Inferior parietal cortex (tissue), 1 donor: ENCODE results near the gene ROR1.
"Not testable (repeated sequence)": the region's sequence is repeated elsewhere in the genome, so short reads cannot be mapped to it uniquely, and the experiment has no call there.

ENCODE experiments used
- DNase-seq: peaks from one replicate; pipeline ENCODE4 v3.0.0-alpha.2; 2016; ENCODE audit errors: extremely low spot score

Gene ROR1

GRCh38 chr1:64098436-64098835 lies 324.6 kb downstream of the ROR1 start:
- DNase-seq = no peak

GRCh38 chr1:64098846-64099582 lies 325.2 kb downstream of the ROR1 start:
- no peak for DNase-seq

- no peak for DNase-seq
Observed at GRCh38 chr1:64100791-64101190, 327.0 kb downstream of the ROR1 start.

GRCh38 chr1:64104585-64104984 lies 330.8 kb downstream of the ROR1 start:
- DNase-seq = not testable (repeated sequence)

- no peak for DNase-seq
Observed at GRCh38 chr1:64107118-64107519, 333.3 kb downstream of the ROR1 start.

- no peak for DNase-seq
Observed at GRCh38 chr1:64107632-64108031, 333.8 kb downstream of the ROR1 start.

GRCh38 chr1:64110924-64111777 lies 337.3 kb downstream of the ROR1 start:
- no peak for DNase-seq

GRCh38 chr1:64111787-64112186 lies 338.0 kb downstream of the ROR1 start:
- no peak for DNase-seq

GRCh38 chr1:64112281-64112680 lies 338.5 kb downstream of the ROR1 start:
- no peak for DNase-seq

GRCh38 chr1:64114012-64114525 lies 340.3 kb downstream of the ROR1 start:
- DNase-seq = no peak

GRCh38 chr1:64116537-64116936 lies 342.7 kb downstream of the ROR1 start:
- DNase-seq = no peak

- DNase-seq = no peak
Observed at GRCh38 chr1:64117492-64117891, 343.7 kb downstream of the ROR1 start.

- DNase-seq = no peak
Observed at GRCh38 chr1:64121766-64122385, 348.1 kb downstream of the ROR1 start.

- DNase-seq = no peak
Observed at GRCh38 chr1:64122588-64122987, 348.8 kb downstream of the ROR1 start.

GRCh38 chr1:64124704-64125440 lies 351.1 kb downstream of the ROR1 start:
- DNase-seq = no peak

- DNase-seq = no peak
Observed at GRCh38 chr1:64126581-64126980, 352.8 kb downstream of the ROR1 start.

GRCh38 chr1:64127297-64127696 lies 353.5 kb downstream of the ROR1 start:
- DNase-seq = no peak

- DNase-seq = no peak
Observed at GRCh38 chr1:64129701-64130100, 355.9 kb downstream of the ROR1 start.

- no peak for DNase-seq
Observed at GRCh38 chr1:64131155-64131554, 357.3 kb downstream of the ROR1 start.

- no peak for DNase-seq
Observed at GRCh38 chr1:64133036-64133435, 359.2 kb downstream of the ROR1 start.

- DNase-seq = no peak
Observed at GRCh38 chr1:64135462-64136223, 361.8 kb downstream of the ROR1 start.
